GM19035 (cell line): ENCODE results near the gene DAPK1.

ENCODE experiments used
- ATAC-seq: cut with Tn5 transposase; IDR thresholded peaks from one replicate; pipeline ENCODE4 v1.9.1; 2021; ENCODE audit not compliant: unreplicated experiment

Gene DAPK1

GRCh38 chr9:87587864-87588263 is 90.2 kb downstream of the DAPK1 start:
- no peak for ATAC-seq

- no peak for ATAC-seq
Observed at GRCh38 chr9:87588339-87588738, 90.7 kb downstream of the DAPK1 start.

- ATAC-seq, result no peak
Observed at GRCh38 chr9:87590996-87591395, 93.3 kb downstream of the DAPK1 start.

GRCh38 chr9:87592554-87593358 is 95.1 kb downstream of the DAPK1 start:
- no peak for ATAC-seq

GRCh38 chr9:87593359-87593980 is 95.8 kb downstream of the DAPK1 start:
- ATAC-seq, result no peak

GRCh38 chr9:87594194-87594593 is 96.5 kb downstream of the DAPK1 start:
- no peak for ATAC-seq

GRCh38 chr9:87594662-87595061 is 97.0 kb downstream of the DAPK1 start:
- no peak for ATAC-seq

GRCh38 chr9:87595610-87596009 is 97.9 kb downstream of the DAPK1 start:
- no peak for ATAC-seq

GRCh38 chr9:87596862-87597261 is 99.2 kb downstream of the DAPK1 start:
- no peak for ATAC-seq

- no peak for ATAC-seq
Observed at GRCh38 chr9:87597710-87598443, 100.2 kb downstream of the DAPK1 start.

- no peak for ATAC-seq
Observed at GRCh38 chr9:87599901-87600610, 102.4 kb downstream of the DAPK1 start.

GRCh38 chr9:87601176-87601575 is 103.5 kb downstream of the DAPK1 start:
- no peak for ATAC-seq

- no peak for ATAC-seq
Observed at GRCh38 chr9:87601595-87601994, 103.9 kb downstream of the DAPK1 start.

GRCh38 chr9:87602933-87603643 is 105.4 kb downstream of the DAPK1 start:
- no peak for ATAC-seq

GRCh38 chr9:87603854-87604490 is 106.3 kb downstream of the DAPK1 start:
- ATAC-seq, result no peak

GRCh38 chr9:87604886-87605588 is 107.4 kb downstream of the DAPK1 start:
- no peak for ATAC-seq

GRCh38 chr9:87605676-87606075 is 108.0 kb downstream of the DAPK1 start:
- no peak for ATAC-seq

- no peak for ATAC-seq
Observed at GRCh38 chr9:87606841-87607521, 109.3 kb downstream of the DAPK1 start.

GRCh38 chr9:87607859-87608258 is 110.2 kb downstream of the DAPK1 start:
- ATAC-seq, result no peak
